Measurements from ENCODE around the gene SIGLEC10.
A peak's percentile ranks its signal among the peaks of the same experiment; 100 is the strongest.
"Not testable (repeated sequence)": the region's sequence is repeated elsewhere in the genome, so short reads cannot be mapped to it uniquely, and the experiment has no call there.

The SIGLEC10 gene

DNA sequence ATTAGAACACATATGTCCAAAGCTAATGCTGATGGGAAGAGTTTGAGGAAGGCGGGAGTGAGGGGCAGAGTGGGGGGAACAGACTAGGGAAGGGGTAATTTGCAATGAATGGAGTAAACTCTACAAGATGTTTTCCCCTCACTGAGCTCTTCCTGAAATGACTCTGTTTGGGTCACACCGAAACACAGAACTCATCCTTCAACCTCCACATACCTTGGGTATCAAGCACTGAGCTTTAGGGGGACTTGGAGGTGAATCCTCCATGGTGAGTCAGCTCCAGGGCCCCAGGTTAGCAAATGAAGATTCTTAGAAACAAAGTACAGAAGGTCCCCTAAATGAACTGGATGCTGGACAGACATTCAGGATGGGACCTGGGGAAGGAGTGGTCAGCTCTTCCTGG is 1.3 kb upstream of the SIGLEC10 start:
- no peak for DNase-seq (ENCODE audit: insufficient read length, low spot score)
- no peak for FAIRE-seq
- TF ChIP-seq SPI1 (IDR thresholded peaks at IDR 0.05; ENCODE audit: low read depth, low read length) (0 out of 2 replicates have a peak, but pooled peaks have one; percentile 6), PAX5 (IDR thresholded peaks at IDR 0.05; ENCODE audit: insufficient read depth, low read length, severe bottlenecking) (no peak)

DNA sequence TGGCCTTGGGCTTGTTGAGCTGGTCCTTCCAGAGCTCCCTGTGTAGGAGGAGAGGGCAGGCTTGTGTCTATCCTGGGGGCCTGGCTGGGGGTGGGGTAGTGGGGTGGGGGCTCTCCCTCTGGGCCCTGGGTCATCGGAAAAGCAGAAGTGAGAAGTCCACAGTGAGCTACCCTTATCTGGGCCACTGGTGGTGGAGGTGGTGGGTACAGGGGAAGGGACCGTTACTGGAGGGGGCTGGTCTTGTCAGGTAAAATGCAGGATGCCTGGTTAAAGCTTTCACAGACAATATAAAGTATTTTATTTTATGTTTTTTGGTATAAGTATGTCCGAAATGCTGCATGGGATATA is 342 bp upstream of the SIGLEC10 start:
- FAIRE-seq, result no peak
- TF ChIP-seq SPI1 (IDR thresholded peaks at IDR 0.05; ENCODE audit: low read depth, low read length) (peak; percentile 94), POLR2A (IDR thresholded peaks at IDR 0.05; ENCODE audit: low read depth, low read length) (no peak), TAF1 (IDR thresholded peaks at IDR 0.05; ENCODE audit: low read depth, low read length) (no peak), PAX5 (IDR thresholded peaks at IDR 0.05; ENCODE audit: insufficient read depth, low read length, severe bottlenecking) (no peak), POU2F2 (IDR thresholded peaks at IDR 0.05; ENCODE audit: low read depth, low read length) (no peak), POLR2AphosphoS5 (IDR thresholded peaks at IDR 0.05; ENCODE audit: low read depth, low read length) (no peak)
- peak; percentile 53 for DNase-seq (ENCODE audit: insufficient read length, low spot score)

DNA sequence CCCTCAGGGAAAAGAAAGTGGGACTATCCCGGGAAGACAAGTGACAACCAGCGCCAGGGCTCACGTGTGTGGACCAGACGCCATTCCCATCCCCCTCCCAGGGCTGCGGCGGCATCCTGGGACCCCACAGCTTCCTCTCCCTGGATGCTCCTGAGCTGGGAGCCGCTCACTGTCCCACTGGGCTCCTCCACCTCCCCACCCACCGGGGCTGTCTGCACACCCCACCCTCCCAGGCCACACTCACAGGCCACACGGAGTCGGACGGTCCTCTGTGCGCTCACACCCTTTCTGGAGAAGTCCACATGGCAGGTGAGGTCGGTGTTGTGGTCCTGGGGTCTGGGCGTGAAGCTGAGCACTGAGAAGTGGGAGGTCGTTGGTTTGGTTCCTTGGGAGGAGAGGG is 1.0 kb downstream of the SIGLEC10 start:
- FAIRE-seq, result peak; percentile 66
- not testable (repeated sequence) for DNase-seq (ENCODE audit: insufficient read length, low spot score)

DNA sequence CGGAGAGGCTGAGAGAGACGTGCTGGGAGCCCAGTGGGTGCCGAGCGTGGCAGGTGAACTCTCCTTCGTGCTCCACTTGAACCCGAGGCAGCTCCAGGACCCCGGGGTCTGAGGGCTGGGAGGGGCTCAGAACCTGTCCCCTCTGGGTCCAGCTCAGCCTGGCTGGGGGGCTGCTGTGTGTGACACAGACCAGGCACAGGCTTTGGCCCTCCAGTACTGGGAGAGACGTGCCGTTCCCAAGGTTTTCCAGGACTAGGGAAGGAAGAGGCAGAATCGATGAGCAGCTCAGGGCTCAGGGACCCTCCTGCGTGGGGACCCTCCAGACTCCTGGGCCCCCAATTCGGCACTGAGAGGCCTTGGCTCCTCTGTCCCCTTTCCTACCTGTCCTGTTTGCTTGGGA is 2.3 kb downstream of the SIGLEC10 start:
- DNase-seq (ENCODE audit: insufficient read length, low spot score), result no peak
- no peak for FAIRE-seq
- TF ChIP-seq TAF1 (IDR thresholded peaks at IDR 0.05; ENCODE audit: low read depth, low read length) (no peak), PAX5 (IDR thresholded peaks at IDR 0.05; ENCODE audit: insufficient read depth, low read length, severe bottlenecking) (no peak), POU2F2 (IDR thresholded peaks at IDR 0.05; ENCODE audit: low read depth, low read length) (no peak), SPI1 (IDR thresholded peaks at IDR 0.05; ENCODE audit: low read depth, low read length) (no peak), POLR2AphosphoS5 (IDR thresholded peaks at IDR 0.05; ENCODE audit: low read depth, low read length) (no peak), POLR2A (IDR thresholded peaks at IDR 0.05; ENCODE audit: low read depth, low read length) (no peak)

DNA sequence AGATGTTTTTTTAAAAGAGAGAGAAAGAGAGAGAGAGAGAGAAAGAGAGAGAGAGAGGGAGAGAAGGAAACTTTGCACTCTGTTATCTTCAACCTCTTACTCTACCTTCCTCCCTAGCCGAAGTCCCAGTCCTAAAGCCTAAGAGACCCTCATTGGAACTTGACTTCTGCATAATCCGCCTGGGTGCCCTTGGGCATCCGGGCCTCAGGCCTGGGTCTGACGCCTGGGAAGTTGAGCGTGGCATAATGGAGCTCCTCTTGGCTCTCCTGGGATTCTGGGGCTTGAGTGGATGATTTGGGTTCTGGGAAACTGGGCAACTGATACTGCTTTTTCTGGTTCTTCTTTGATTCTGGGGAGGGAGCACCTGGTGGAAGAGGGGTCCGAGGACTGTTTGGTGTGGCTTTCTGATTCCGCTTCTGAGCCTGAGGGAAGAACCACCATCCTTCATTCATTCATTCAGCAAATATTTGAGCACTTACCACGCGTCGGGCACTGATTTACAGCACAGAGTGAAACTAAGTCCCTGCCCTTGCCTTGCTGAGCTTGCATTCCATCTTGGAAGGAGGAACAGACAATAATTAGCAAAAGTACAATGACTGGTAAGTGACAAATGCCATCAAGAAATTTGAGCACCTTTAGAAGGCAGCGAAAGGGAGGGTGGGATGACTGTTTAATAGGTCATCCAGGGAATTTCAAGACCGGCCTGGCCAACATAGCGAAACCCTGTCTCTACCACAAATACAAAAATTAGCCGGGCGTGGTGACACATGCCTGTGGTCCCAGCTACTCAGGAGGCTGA is 6.3 kb downstream of the SIGLEC10 start:
- no peak for DNase-seq (ENCODE audit: insufficient read length, low spot score)
- TF ChIP-seq POLR2AphosphoS5 (IDR thresholded peaks at IDR 0.05; ENCODE audit: low read depth, low read length) (no peak), POU2F2 (IDR thresholded peaks at IDR 0.05; ENCODE audit: low read depth, low read length) (no peak), SPI1 (IDR thresholded peaks at IDR 0.05; ENCODE audit: low read depth, low read length) (no peak), PAX5 (IDR thresholded peaks at IDR 0.05; ENCODE audit: insufficient read depth, low read length, severe bottlenecking) (no peak)
- no peak for FAIRE-seq

DNA sequence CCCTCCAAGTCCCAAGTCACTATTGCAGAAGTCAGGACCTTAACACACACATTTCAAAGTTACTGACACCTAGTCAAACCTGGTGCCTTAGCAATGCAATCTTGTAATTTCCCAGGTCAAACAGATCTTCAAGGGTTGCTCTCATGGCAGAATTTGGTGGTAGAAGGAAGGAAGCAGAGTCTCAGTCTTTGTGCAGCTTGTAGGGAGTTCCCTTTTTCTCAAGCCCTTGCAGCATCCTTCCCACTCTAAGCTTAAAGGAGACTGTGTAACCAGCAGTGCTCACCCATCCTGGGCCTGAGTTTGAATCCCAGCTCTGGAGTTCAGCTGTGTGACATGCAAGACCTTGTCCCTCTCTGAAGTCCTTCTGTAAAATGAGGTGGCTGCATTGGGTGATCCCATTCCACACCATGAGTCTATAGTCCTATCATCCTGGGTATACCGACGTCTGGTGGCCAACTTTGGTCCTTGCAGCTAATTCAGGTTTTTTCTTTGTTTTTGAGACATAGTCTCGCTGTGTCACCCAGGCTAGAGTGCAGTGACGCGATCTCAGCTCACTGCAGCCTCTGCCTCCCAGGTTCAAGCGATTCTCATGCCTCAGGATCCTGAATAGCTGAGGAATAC is 9.8 kb downstream of the SIGLEC10 start:
- DNase-seq (ENCODE audit: insufficient read length, low spot score) (no peak), FAIRE-seq (peak; percentile 74)
- TF ChIP-seq POU2F2 (IDR thresholded peaks at IDR 0.05; ENCODE audit: low read depth, low read length) (no peak), SPI1 (IDR thresholded peaks at IDR 0.05; ENCODE audit: low read depth, low read length) (peak; percentile 66)

DNA sequence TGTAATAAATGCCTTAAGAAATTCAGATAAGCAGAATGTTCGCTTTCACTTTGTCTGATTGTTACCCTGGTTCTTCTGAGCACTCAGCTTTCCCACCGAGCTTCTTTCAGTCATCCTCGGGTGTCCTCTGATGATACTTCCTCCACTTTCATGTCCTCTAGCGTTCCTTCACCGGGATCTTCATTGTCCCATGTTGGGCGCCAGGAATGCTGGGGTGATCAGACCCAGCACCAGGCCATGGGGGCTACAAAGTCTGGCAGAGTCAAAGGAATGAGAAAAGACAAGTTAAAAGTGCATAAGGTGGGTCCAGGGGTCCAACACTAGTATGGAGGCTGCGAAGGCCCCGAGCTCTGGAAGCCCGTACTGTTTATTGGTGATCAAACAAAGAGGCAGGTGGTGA is 15.3 kb downstream of the SIGLEC10 start:
- DNase-seq (ENCODE audit: insufficient read length, low spot score) (no peak), FAIRE-seq (no peak)
- TF ChIP-seq PAX5 (IDR thresholded peaks at IDR 0.05; ENCODE audit: insufficient read depth, low read length, severe bottlenecking) (no peak), POU2F2 (IDR thresholded peaks at IDR 0.05; ENCODE audit: low read depth, low read length) (no peak), TAF1 (IDR thresholded peaks at IDR 0.05; ENCODE audit: low read depth, low read length) (no peak), SPI1 (IDR thresholded peaks at IDR 0.05; ENCODE audit: low read depth, low read length) (no peak), POLR2AphosphoS5 (IDR thresholded peaks at IDR 0.05; ENCODE audit: low read depth, low read length) (no peak), POLR2A (IDR thresholded peaks at IDR 0.05; ENCODE audit: low read depth, low read length) (no peak)

DNA sequence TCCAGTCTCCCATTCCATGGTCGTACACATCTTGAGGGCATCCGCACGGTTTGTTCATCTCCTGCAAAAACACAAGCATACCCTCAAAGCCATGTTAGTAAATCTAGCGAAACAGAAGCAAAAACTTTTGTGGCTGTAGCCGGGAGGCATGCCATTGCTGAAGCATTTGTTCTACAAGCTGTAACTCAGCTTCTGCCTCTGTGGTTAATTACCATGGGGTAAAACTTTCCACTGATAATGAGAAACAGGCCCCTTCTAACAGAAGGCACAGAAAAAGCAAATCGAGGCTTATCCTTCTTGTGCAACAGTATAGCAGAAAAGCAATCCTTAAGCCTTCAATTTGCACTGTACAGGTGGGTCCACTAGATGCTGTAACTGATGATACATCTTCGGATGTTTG is 17.5 kb downstream of the SIGLEC10 start:
- FAIRE-seq; DNase-seq (ENCODE audit: insufficient read length, low spot score): not testable (repeated sequence)

DNA sequence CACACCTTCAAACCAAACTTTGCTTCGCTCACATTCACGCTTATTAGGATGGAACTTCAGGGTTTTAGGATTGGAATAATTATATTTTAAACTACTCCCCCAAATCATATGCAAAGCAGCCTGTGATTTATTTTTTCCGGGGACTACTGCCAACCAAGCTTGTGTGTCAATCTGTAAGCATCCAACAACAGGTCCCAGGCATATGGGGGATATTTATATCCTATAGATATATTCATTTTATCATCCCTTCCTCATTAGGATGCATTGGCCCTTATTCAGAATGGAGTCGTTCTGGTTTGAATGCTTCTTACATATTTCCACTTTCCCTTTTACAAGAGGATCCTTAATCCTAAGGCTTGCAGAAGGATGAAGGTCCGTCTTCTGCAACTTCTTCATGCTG is 18.2 kb downstream of the SIGLEC10 start:
- TF ChIP-seq TAF1 (IDR thresholded peaks at IDR 0.05; ENCODE audit: low read depth, low read length) (no peak), POLR2AphosphoS5 (IDR thresholded peaks at IDR 0.05; ENCODE audit: low read depth, low read length) (no peak), POLR2A (IDR thresholded peaks at IDR 0.05; ENCODE audit: low read depth, low read length) (no peak), PAX5 (IDR thresholded peaks at IDR 0.05; ENCODE audit: insufficient read depth, low read length, severe bottlenecking) (no peak), SPI1 (IDR thresholded peaks at IDR 0.05; ENCODE audit: low read depth, low read length) (no peak), POU2F2 (IDR thresholded peaks at IDR 0.05; ENCODE audit: low read depth, low read length) (no peak)
- DNase-seq (ENCODE audit: insufficient read length, low spot score) (no peak), FAIRE-seq (no peak)

DNA sequence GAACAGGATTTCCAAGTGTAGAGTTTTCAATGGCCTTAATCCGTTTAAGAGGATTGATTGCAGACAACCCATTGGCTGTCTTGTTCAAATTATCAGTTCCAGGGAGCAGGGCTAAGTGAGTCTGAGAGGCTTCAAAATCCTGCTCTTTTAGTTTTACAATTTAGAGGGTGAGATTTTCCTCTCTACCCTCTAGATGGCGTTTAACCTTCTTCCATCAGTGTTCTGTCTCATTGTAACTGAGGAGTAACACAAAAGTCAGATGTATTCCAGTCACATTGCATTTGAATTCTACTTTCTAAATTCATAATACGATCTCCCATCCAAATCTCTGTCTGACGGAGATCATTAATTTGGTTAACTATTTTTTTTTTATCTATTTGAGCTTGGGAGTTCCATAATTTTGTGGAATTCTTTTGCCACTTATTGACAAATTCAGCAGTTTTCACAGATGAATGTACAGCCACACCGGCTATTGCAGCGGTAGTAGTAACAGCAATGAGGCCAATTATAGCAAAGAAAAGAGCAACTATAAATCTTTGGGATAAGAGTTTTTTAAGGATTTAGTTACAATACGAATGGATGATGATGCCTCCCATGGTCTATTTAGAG is 19.2 kb downstream of the SIGLEC10 start:
- FAIRE-seq (peak; percentile 77), DNase-seq (ENCODE audit: insufficient read length, low spot score) (no peak)
- TF ChIP-seq PAX5 (IDR thresholded peaks at IDR 0.05; ENCODE audit: insufficient read depth, low read length, severe bottlenecking) (no peak), POLR2A (IDR thresholded peaks at IDR 0.05; ENCODE audit: low read depth, low read length) (no peak), SPI1 (IDR thresholded peaks at IDR 0.05; ENCODE audit: low read depth, low read length) (no peak), POLR2AphosphoS5 (IDR thresholded peaks at IDR 0.05; ENCODE audit: low read depth, low read length) (no peak), POU2F2 (IDR thresholded peaks at IDR 0.05; ENCODE audit: low read depth, low read length) (no peak), TAF1 (IDR thresholded peaks at IDR 0.05; ENCODE audit: low read depth, low read length) (no peak)

DNA sequence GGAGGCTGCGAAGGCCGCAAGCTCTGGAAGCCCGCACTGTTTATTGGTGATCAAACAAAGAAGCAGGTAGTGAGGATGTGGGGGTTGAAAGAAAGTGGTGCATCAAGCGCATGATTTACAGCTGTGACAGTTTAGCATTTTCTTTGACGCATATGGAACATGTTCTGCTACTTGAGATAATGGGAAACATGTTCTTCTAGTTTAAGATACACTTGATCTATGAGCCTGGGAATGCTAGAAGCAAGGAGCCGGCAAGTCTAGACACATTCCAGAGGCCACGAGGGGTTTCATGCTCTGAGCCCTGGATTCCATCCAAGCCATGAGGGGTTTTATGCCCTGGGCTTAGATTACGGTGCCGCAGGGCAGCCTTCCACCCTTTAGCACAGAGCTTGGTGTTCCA is 20.0 kb downstream of the SIGLEC10 start:
- DNase-seq (ENCODE audit: insufficient read length, low spot score); FAIRE-seq: not testable (repeated sequence)

All from GM12891 (cell line).